HG03095 (cell line): ENCODE data around the gene PDGFRB.

Experiments used
- ATAC-seq: cut with Tn5 transposase; IDR thresholded peaks from one replicate; pipeline ENCODE4 v1.9.1; 2021; ENCODE audit warnings: moderate library complexity; ENCODE audit not compliant: unreplicated experiment

PDGFRB gene

GRCh38 chr5:150164211-150164980 is 8.8 kb upstream of the PDGFRB start:
- ATAC-seq, result no peak

DNA sequence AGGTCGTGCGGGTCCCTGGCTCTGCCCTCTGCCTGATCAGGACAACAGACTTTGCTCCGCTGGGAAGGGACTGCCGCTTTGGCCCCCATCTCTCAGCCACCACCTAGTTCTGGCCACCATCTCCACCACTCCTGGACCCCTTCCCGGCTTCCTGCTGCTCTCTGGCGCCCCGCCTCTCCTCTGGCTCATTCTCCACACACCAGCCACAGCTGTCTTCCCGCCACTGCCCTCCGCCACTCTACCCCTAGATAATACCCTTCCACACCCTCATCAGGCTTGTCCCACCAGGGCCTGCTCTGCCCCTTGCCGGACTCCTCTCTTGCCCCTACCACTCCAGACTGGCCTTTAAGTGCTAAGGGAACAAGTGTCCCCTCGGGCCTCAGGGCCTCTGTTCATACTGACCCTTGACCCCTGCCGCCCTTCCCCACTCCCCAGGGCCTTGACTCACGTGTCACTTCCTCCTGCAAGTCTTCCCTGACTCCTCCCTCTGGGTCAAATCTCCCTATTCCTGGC is 8.0 kb upstream of the PDGFRB start:
- ATAC-seq, result no peak

DNA sequence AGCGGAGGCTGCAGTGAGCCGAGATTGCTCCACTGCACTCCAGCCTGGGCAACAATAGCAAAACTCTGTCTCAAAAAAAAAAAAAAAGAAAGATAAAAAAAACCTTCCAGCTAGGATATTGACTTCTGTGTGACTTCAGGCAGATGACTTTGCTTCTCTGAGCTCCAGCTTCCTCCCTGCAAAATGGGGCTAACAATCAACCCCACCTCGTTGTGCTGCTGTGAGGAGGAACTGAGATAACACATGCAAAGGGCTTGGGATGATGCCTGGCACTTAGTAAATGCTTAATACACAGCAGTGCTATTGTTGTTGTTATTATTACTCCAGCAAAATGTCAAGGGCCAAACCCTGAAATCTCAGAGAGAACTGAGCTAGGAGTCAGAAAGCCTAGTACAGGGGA is 7.4 kb upstream of the PDGFRB start:
- ATAC-seq, result no peak

DNA sequence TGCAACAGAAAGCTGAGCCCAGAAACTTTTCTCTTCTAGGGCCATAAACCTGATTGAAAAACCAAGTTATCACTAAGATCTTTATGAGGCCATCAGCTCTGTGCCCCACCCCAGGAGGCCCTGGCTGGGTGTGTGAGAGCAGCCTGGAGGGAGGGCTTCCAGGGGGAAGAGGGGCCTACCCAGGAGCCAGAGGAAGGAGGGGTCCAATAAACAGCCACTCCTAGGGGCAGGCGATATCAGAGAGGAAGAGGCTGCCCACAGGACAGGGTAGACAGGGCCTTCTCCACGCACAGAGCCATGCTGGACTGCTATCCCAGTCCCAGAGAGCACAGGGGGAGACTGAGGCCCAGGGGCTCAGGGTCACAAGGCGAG is 6.5 kb upstream of the PDGFRB start:
- no peak for ATAC-seq

- peak; percentile 61 for ATAC-seq
These were observed 5.8 kb upstream of the PDGFRB start for GRCh38 chr5:150161242-150162141.

DNA sequence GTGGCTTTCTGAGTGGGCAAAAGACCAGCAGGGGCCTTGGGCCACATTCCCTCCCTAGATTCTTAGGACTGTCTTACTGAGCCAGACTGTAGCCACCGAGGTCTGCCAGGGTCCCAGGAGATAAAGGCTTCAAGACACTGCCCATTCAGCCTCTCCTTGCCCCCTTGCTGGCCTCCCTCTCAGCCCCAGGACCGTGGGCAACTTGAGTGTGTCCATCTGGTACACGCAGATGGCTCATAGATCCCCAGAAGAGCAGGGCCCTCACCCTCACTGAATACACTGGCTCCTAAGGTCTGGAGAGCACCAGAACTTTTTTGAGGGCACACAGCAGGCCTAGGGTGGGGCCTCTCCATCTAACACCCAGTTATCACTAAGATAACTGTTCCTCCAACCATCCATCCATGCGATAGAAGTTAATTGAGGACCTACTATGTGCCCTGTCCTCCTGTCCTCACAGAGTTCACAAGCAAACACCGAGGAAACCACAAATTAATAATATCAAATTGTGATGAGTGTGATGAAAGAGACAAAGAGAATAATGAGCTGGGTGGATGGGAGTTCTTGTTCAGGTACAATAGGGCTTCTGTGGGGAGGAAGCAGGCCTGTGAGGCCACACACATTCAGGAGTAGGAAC is 4.9 kb upstream of the PDGFRB start:
- no peak for ATAC-seq

- ATAC-seq, result no peak
These were observed 4.1 kb upstream of the PDGFRB start for GRCh38 chr5:150159741-150160179.

DNA sequence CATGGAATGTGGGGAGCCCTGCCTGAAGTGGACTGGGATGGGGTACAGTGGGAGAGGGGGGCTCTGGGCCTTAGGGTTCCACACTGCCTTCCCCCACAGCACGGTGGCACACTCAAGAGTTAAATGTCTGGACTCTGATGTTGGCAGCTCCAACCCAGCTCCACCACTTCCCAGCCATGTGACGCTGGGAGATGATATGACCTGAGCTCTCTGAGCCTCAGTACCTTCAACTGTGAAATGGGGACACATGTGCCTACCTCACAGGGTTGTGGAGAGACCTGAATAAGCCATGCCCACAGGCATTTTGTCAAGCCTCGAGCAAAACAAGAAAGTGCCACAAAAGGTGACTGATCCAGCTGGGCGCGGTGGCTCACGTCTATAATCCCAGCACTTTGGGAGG is 3.4 kb upstream of the PDGFRB start:
- no peak for ATAC-seq

DNA sequence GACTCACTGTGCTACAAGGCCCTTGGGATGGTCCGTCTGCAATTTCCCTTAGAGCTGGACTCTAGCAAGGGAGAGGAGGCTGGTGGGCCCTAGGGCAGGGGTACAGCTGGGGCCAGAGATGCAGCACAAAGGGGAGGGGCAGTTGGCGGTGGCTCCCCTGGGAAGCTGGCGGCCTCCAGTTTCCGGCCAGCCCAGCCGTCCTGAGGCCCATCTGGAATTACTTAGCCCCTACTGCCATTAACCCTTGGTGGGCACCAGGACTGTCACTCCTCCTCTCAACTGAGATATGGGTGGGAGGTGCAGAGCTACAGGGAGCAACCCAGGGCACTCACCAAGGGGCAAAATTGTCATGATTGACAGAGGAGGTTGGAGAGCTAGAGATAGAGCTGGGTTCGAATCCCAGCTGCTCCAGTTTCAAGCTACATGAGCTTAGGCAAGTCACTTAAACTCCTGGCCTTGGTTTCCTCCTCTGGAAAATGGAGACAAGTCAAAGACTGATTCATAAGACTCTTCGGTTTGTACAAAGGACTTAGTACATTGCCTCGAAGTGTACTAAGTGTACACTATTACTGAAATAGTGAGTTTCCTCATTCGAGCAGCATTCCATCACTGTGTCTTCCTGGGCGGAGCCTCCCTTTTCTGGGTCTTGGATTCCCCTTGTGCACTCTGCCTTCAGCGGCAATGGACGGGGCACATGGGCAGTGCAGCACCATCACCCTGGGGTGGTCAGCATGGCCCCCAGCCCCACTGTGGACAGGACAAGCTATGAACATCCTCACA is 2.7 kb upstream of the PDGFRB start:
- no peak for ATAC-seq

DNA sequence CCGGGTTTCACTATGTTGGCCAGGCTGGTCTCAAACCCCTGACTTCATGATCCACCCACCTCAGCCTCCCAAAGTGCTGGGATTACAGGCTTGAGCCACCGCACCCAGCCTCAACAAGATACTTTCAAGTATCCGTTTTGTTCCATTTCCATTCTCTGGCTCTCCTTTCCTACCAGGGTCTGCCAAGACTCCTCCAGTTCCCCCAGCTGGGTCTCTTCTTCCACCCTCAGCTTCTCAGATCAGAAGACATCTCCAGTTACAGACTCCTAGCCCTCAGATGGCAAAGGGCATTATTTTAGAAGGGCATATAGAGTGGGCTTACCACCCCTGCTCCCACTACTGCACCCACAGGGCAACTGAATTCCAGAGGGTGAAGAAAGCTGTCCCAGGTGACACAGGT is 1.5 kb upstream of the PDGFRB start:
- no peak for ATAC-seq

DNA sequence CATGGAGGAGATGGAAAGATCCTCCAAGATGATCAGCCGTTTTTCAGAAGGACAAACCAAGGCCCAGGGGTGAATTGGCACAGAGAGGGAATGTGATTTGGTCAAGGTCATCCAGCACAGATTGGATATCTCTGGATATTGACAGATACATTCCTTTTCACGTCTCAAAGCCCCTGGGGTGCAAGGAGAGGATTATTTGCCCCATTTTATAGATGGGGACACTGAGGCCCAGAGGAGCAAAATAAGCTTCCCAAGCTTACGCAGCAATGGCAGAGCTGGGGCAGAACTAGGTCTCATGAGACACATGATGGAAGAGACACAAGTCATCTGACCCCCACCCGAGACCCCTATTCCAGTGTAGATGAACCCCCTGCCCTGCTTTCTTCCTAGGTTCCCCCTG is 895 bp upstream of the PDGFRB start:
- ATAC-seq, result no peak

- ATAC-seq, result no peak
These were observed 353 bp upstream of the PDGFRB start for GRCh38 chr5:150156027-150156368.

GRCh38 chr5:150154618-150155128 is 972 bp downstream of the PDGFRB start:
- no peak for ATAC-seq

DNA sequence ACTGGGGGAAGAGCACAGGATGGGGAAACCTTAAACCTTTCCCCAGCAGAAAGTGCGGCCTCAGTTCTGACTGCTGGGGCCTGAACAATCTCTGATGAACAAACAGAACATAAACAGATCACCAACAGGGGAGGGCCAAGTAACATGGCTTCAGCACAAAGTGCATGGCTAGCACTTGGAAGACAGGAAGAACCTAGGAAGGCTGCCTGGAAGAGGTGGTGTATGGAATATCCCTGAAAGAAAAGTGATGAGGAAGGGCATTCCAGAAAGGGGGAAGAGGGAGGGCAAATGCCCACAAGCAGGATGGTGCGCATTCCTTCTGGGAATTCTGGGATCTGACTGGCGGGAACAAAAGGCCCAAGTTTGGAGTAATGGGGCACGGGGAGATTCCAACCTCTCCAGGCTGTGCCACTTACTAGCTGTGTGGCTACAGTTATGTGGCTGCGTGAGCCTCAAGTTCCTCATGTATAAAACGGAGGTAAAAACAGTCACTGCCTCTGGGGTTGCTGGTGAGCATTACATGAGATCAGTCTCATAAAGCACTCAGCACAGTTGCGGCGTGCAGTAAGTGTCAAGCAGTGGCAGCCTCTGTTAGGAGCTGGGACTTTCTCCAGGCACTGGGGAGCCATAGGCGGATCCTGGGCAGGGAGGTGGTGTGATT is 1.6 kb downstream of the PDGFRB start:
- ATAC-seq, result no peak

DNA sequence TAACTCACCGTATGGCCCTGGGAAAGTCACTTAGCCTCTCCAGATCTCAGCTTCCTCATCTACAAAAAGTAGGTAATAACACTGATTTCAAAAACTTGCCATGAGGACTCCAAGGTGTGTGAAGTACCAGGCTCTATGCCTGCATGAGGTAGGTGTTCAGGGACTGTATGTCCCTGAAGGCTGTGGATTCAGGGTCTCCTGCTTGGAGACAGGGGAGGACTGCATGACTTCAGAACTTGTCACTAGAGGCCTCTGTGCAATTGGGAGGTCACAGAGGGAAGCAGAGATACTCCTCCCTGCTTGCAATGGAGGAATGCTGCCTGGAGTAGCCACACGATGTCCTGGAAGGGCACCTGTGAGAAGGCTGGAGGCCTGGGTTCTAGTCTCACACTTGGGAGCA is 2.2 kb downstream of the PDGFRB start:
- no peak for ATAC-seq

DNA sequence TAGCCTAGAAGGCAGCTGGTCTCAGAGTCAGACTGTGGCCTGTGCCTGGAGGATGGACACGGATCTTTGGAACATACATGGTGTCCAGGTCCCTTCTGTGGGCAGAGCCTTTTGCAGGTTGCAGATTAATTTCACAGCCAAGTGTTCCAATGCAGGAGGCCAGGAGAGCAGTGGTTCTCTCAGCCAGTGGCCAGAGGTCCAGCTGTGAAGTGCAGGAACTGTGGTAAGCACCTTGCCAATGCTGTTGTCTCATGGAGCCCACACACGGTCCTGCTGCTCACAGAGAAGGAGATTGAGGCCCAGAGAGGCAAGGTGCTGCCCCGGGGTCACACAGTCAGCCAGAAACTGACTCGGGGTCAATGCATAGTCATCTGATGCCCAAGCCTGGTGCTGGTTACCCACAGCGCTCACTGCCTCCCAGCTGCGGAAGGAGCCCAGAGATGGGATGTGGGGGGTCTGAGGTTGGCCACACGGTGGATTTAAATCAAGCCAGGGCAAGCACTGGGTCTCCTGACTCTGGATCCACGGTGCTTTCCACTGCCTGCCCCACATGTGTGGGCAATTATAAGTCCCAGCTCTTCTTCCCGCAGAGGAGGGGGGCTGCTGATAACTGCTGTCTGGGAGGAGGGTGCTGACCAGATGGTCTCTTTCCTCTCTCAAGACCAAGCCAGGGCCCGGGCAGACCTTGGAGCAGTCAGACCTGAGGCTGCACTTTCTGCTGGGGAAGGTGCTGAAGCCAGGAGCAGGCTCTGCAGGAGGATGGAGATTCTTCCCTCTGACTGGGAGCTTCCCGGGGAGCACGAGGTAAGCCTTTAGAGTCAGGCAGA is 2.8 kb downstream of the PDGFRB start:
- ATAC-seq, result no peak

GRCh38 chr5:150149618-150150017 is 6.0 kb downstream of the PDGFRB start:
- no peak for ATAC-seq

GRCh38 chr5:150148117-150148927 is 7.3 kb downstream of the PDGFRB start:
- no peak for ATAC-seq
